Endothelial cell of umbilical vein (primary cell): ENCODE measurements around the gene SFSWAP. TPM values are rescaled to one million over a fixed set of nuclear protein-coding genes. Genes with fewer than 3 reads are reported as not detected.

Experiments
- BruUV-seq: library from RNA; stranded (reverse); fragments of 400-500 nt; replicated peaks from 2 replicates; lab custom pipeline; 2021; lab: Mats Ljungman, UMichigan
- CTCF ChIA-PET: fragments of 300-600, 350-600 bp; sonication (Branson Sonifier 250); formaldehyde crosslinking; loops from one replicate; lab custom pipeline; 2021; ENCODE audit warnings: antibody characterized with exemption, inconsistent platforms; lab: Charles Lee
- POLR2A ChIA-PET: fragments of 300-600, 350-600 bp; sonication (Branson Sonifier 250); formaldehyde crosslinking; loops from one replicate; lab custom pipeline; 2021; ENCODE audit warnings: antibody characterized with exemption, inconsistent platforms; lab: Charles Lee
- DNase-seq: peaks from one replicate; pipeline ENCODE4 v3.0.0-alpha.2; 2011; ENCODE audit warnings: low read depth, low spot score
- FAIRE-seq: peaks from 2 replicates; lab custom pipeline; 2011; peaks lifted over from hg19 to GRCh38; lab: Jason Lieb, UNC
- H2AFZ ChIP-seq: 2 replicates; pipeline ENCODE4 v1.6.0; 2012; ENCODE audit warnings: low read depth, low read length, control low read depth, inconsistent platforms
- H3K27ac ChIP-seq: 2 replicates; pipeline ENCODE4 v1.5.1; 2011; ENCODE audit warnings: low read depth, mild to moderate bottlenecking, control low read depth, low read length, moderate library complexity; ENCODE audit not compliant: insufficient read depth
- H3K27me3 ChIP-seq, 2 experiments: 2 replicates each; pipeline versions ENCODE4 v1.6.0 to v1.6.1; 2011; ENCODE audit warnings: low read length in 2 of 2, mixed read lengths in 1 of 2; ENCODE audit not compliant: control insufficient read depth in 2 of 2, insufficient read depth in 2 of 2
- H3K36me3 ChIP-seq, 2 experiments: 2 replicates in 1 of 2; 3 replicates in 1 of 2; pipeline ENCODE4 v1.5.1; 2011; ENCODE audit warnings: low read length in 2 of 2, mild to moderate bottlenecking in 1 of 2, moderate library complexity in 1 of 2; ENCODE audit not compliant: control insufficient read depth in 2 of 2, insufficient read depth in 2 of 2; ENCODE audit errors: extremely low read depth in 1 of 2
- H3K4me1 ChIP-seq: 3 replicates; pipeline ENCODE4 v1.5.1; 2011; ENCODE audit warnings: mild to moderate bottlenecking, low read length; ENCODE audit not compliant: control insufficient read depth, insufficient read depth; ENCODE audit errors: extremely low read depth
- H3K4me2 ChIP-seq: 2 replicates; pipeline ENCODE4 v1.6.1; 2011; ENCODE audit warnings: low read length, control low read depth, mixed read lengths; ENCODE audit not compliant: insufficient read depth
- H3K4me3 ChIP-seq, 3 experiments: fragments of 200-600 bp in 1 of 3; sonication (generic), shearing (Covaris generic) in 1 of 3; replicated peaks in 1 of 3; 2 replicates each; pipeline ENCODE4 v1.5.1; 2011 to 2016; ENCODE audit warnings: control low read depth in 3 of 3, low read length in 3 of 3, mild to moderate bottlenecking in 2 of 3, inconsistent platforms in 1 of 3, low read depth in 1 of 3, moderate library complexity in 1 of 3; ENCODE audit not compliant: insufficient read depth in 1 of 3
- H3K79me2 ChIP-seq: 2 replicates; pipeline ENCODE4 v1.6.0; 2012; ENCODE audit warnings: low read length, inconsistent platforms; ENCODE audit not compliant: control insufficient read depth, insufficient read depth
- H3K9ac ChIP-seq: replicated peaks from 2 replicates; pipeline ENCODE3; 2011; ENCODE audit warnings: low read length, control low read depth; ENCODE audit not compliant: insufficient read depth; ENCODE audit errors: extremely low read depth
- H3K9me1 ChIP-seq: replicated peaks from 3 replicates; pipeline ENCODE4 v1.6.0; 2011; ENCODE audit warnings: mild to moderate bottlenecking, low read length; ENCODE audit not compliant: control insufficient read depth, insufficient read depth; ENCODE audit errors: extremely low read depth
- H3K9me3 ChIP-seq: replicated peaks from 2 replicates; pipeline ENCODE4 v1.5.1; 2012; ENCODE audit warnings: low read length, inconsistent platforms; ENCODE audit not compliant: control insufficient read depth, insufficient read depth
- H4K20me1 ChIP-seq: replicated peaks from 2 replicates; pipeline ENCODE3; 2011; ENCODE audit warnings: mild to moderate bottlenecking, low read length; ENCODE audit not compliant: control insufficient read depth, insufficient read depth; ENCODE audit errors: extremely low read depth
- FOS ChIP-seq: IDR thresholded peaks from 2 replicates; pipeline ENCODE4 v1.6.1; 2011; ENCODE audit warnings: mild to moderate bottlenecking, low read length, moderate library complexity, borderline replicate concordance; ENCODE audit not compliant: insufficient read depth
- GATA2 ChIP-seq: IDR thresholded peaks from 2 replicates; pipeline ENCODE4 v1.7.0; 2011; ENCODE audit warnings: low read depth, mild to moderate bottlenecking, moderate library complexity, mixed read lengths, low read length; ENCODE audit not compliant: insufficient read length, insufficient read depth
- JUN ChIP-seq: IDR thresholded peaks from 2 replicates; pipeline ENCODE4 v1.6.1; 2011; ENCODE audit warnings: borderline replicate concordance, low read depth; ENCODE audit not compliant: insufficient read length, insufficient read depth
- POLR2A ChIP-seq: IDR thresholded peaks from 2 replicates; pipeline ENCODE4 v1.6.1; 2012; ENCODE audit warnings: low read depth, mild to moderate bottlenecking, control low read depth, low read length
- POLR2AphosphoS5 ChIP-seq: IDR thresholded peaks from 2 replicates; pipeline ENCODE4 v1.6.1; 2012; ENCODE audit warnings: low read depth, mild to moderate bottlenecking, control low read depth, low read length, moderate library complexity; ENCODE audit not compliant: insufficient read depth
- dilution Hi-C: fragments of 300-500 bp; cut with MboI; formaldehyde crosslinking; loops from one replicate; pipeline ENCODE4 v1.15.0; 2019; ENCODE audit warnings: low sequenced_read_pairs; ENCODE audit not compliant: extremely low pct_ligation_motif_present
- intact Hi-C: fragments of 100-400 bp; cut with micrococcal nuclease; formaldehyde crosslinking; loops from one replicate; pipeline ENCODE4 v1.10.0; 2022
- polyA plus RNA-seq, 4 experiments: library from polyadenylated mRNA; depleted of rRNA in 3 of 4; stranded (reverse) in 3 of 4; unstranded in 1 of 4; fragments of >200 nt; gene quantifications; 2 replicates each; pipeline versions ENCODE4 v1.2.1 to v1.2.3, GENCODE V29; 2011 to 2012; ENCODE audit warnings: missing spikeins in 1 of 4
- total RNA-seq: library from RNA; stranded (reverse); gene quantifications from 2 replicates; pipeline ENCODE4 v1.2.3, GENCODE V29; 2021
- TF ChIP-seq, protein P1 (sequence below), 2 donors: IDR thresholded peaks; 1 replicate in 1 of 2; 2 replicates in 1 of 2; pipeline ENCODE4 v1.5.1; 2011; ENCODE audit warnings: low read length in 2 of 2, mild to moderate bottlenecking in 2 of 2, moderate library complexity in 2 of 2, control low read depth in 1 of 2, inconsistent platforms in 1 of 2, low read depth in 1 of 2; ENCODE audit not compliant: insufficient read depth in 1 of 2; ENCODE audit errors: extremely low read depth in 1 of 2

SFSWAP gene
- total and polyA plus RNA-seq, 2 donors (not counting 3 experiments of a cell fraction or from before 2014, with no cell fraction given) = 38.1 to 53.3 TPM

- Histone ChIP-seq H3K4me3 (no peak overlapping the region), H2AFZ (no peak overlapping the region), H3K9me1 (no peaks in the 10 kb centered on the region), H3K4me1 (no peaks in the 10 kb centered on the region), H3K9ac (no peak overlapping the region), H3K27ac (no peak overlapping the region), H4K20me1 (no peaks in the 10 kb centered on the region), H3K79me2 (no peaks in the 10 kb centered on the region), H3K9me3 (no peaks in the 10 kb centered on the region), H3K4me2 (no peak overlapping the region), H3K36me3 (peaks cover 6% of the 10 kb centered on the region in 2 experiments), H3K27me3 (no peaks in the 10 kb centered on the region)
- no peak for DNase-seq
- dilution Hi-C loops (no loop called here), intact Hi-C loops (no loop called here)
- POLR2A ChIA-PET = no interaction called here
- BruUV-seq = no TSS peak
- CTCF ChIA-PET = no interaction called here
- FAIRE-seq = no peak
- no peak for TF ChIP-seq JUN
- TF ChIP-seq, protein P1, sequence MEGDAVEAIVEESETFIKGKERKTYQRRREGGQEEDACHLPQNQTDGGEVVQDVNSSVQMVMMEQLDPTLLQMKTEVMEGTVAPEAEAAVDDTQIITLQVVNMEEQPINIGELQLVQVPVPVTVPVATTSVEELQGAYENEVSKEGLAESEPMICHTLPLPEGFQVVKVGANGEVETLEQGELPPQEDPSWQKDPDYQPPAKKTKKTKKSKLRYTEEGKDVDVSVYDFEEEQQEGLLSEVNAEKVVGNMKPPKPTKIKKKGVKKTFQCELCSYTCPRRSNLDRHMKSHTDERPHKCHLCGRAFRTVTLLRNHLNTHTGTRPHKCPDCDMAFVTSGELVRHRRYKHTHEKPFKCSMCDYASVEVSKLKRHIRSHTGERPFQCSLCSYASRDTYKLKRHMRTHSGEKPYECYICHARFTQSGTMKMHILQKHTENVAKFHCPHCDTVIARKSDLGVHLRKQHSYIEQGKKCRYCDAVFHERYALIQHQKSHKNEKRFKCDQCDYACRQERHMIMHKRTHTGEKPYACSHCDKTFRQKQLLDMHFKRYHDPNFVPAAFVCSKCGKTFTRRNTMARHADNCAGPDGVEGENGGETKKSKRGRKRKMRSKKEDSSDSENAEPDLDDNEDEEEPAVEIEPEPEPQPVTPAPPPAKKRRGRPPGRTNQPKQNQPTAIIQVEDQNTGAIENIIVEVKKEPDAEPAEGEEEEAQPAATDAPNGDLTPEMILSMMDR (IDR thresholded peaks at IDR 0.05; ENCODE audit: extremely low read depth in 1 of 2, insufficient read depth in 1 of 2, low read depth in 1 of 2, low read length in 2 of 2) = no peak
- TF ChIP-seq FOS = no peak
- no peak for TF ChIP-seq GATA2
- TF ChIP-seq POLR2AphosphoS5 = no peak
- TF ChIP-seq POLR2A = no peak
Observed at GRCh38 chr12:131793243-131794022, 82.5 kb downstream of the SFSWAP start.
